GM12864 (cell line): ENCODE data around the gene BRPF1.
A peak's percentile ranks its signal among the peaks of the same experiment; 100 is the strongest.
"Not testable (repeated sequence)": the region's sequence is repeated elsewhere in the genome, so short reads cannot be mapped to it uniquely, and the experiment has no call there.

ENCODE experiments used
- DNase-seq: peaks from one replicate; pipeline ENCODE4 v3.0.0-alpha.2; 2011; ENCODE audit warnings: low read depth
- H3K4me3 ChIP-seq: 2 replicates; pipeline ENCODE4 v1.5.1; 2011; ENCODE audit warnings: mild to moderate bottlenecking, low read depth, low read length, control low read depth
- CTCF ChIP-seq: IDR thresholded peaks from 2 replicates; pipeline ENCODE4 v1.5.1; 2011; ENCODE audit warnings: low read depth, mild to moderate bottlenecking, moderate library complexity, low read length, control low read depth, inconsistent platforms; ENCODE audit errors: missing control alignments

BRPF1 gene

GRCh38 chr3:9765865-9766264 lies 34.3 kb downstream of the BRPF1 start:
- H3K4me3 ChIP-seq = no peak overlapping the region
- TF ChIP-seq CTCF = no peak
- DNase-seq = no peak

- H3K4me3 ChIP-seq = no peak overlapping the region
- no peak for DNase-seq
- TF ChIP-seq CTCF = no peak
These were observed 35.9 kb downstream of the BRPF1 start for GRCh38 chr3:9767418-9767817.

GRCh38 chr3:9768141-9768775 lies 36.7 kb downstream of the BRPF1 start:
- no peak for DNase-seq
- no peak overlapping the region for H3K4me3 ChIP-seq
- no peak for TF ChIP-seq CTCF

GRCh38 chr3:9769012-9769411 lies 37.5 kb downstream of the BRPF1 start:
- TF ChIP-seq CTCF = no peak
- no peak for DNase-seq
- H3K4me3 ChIP-seq = peak overlapping the region; percentile 41

GRCh38 chr3:9769426-9770275 lies 38.1 kb downstream of the BRPF1 start, which contains the start of gene CAMK1:
Gene CAMK1, minus strand, starts transcription at chr3:9769947. Its CDS starts 2,198 bp downstream, at chr3:9767749.
- no peak for DNase-seq
- TF ChIP-seq CTCF = no peak
- peak within 1 kb of the TSS; percentile 41 for H3K4me3 ChIP-seq

GRCh38 chr3:9770276-9770812 lies 38.8 kb downstream of the BRPF1 start:
- H3K4me3 ChIP-seq = peak overlapping the region; percentile 41
- no peak for TF ChIP-seq CTCF
- DNase-seq = no peak

GRCh38 chr3:9771007-9771406 lies 39.5 kb downstream of the BRPF1 start:
- not testable (repeated sequence) for H3K4me3 ChIP-seq, DNase-seq
